H1 (cell line): ENCODE data around the gene ARPC2. TPM values are rescaled to one million over a fixed set of nuclear protein-coding genes. Genes with fewer than 3 reads are reported as not detected.

ENCODE experiments used
- CTCF ChIA-PET: fragments of 300-600 bp; sonication (Branson Sonifier 250); formaldehyde crosslinking; loops from one replicate; lab custom pipeline; 2021; ENCODE audit not compliant: partially characterized antibody; lab: Charles Lee
- POLR2A ChIA-PET: fragments of 300-600 bp; sonication (Branson Sonifier 250); formaldehyde crosslinking; loops from one replicate; lab custom pipeline; 2021; ENCODE audit warnings: inconsistent platforms; ENCODE audit not compliant: partially characterized antibody; lab: Charles Lee
- DNase-seq, 2 experiments: peaks; one replicate each; pipeline versions ENCODE4 v3.0.0 to v3.0.0-alpha.2; 2010 to 2022; ENCODE audit warnings: low spot score in 2 of 2, low read depth in 1 of 2, mixed read lengths in 1 of 2
- FAIRE-seq: peaks from 2 replicates; lab custom pipeline; 2011; peaks lifted over from hg19 to GRCh38; lab: Jason Lieb, UNC
- H2AFZ ChIP-seq: 2 replicates; pipeline ENCODE4 v1.8.1; 2012; ENCODE audit warnings: low read length, inconsistent platforms
- H2AK5ac ChIP-seq: 2 replicates; pipeline ENCODE4 v1.6.1; 2013; ENCODE audit warnings: low read depth, low read length
- H2BK120ac ChIP-seq: replicated peaks from 2 replicates; pipeline ENCODE3; 2013; ENCODE audit warnings: low read depth, low read length, inconsistent platforms
- H2BK12ac ChIP-seq: 2 replicates; pipeline ENCODE4 v1.6.1; 2013; ENCODE audit warnings: low read depth, low read length
- H2BK15ac ChIP-seq: 2 replicates; pipeline ENCODE4 v1.6.1; 2013; ENCODE audit warnings: low read length
- H2BK20ac ChIP-seq: 2 replicates; pipeline ENCODE4 v1.6.1; 2013; ENCODE audit warnings: low read length
- H2BK5ac ChIP-seq: 2 replicates; pipeline ENCODE4 v1.6.1; 2013; ENCODE audit warnings: low read depth, low read length
- H3K14ac ChIP-seq: 2 replicates; pipeline ENCODE4 v1.6.1; 2013; ENCODE audit warnings: inconsistent platforms; ENCODE audit not compliant: insufficient read length
- H3K18ac ChIP-seq: 2 replicates; pipeline ENCODE4 v1.6.1; 2013; ENCODE audit warnings: low read length; ENCODE audit errors: extremely low read depth
- H3K23ac ChIP-seq: 2 replicates; pipeline ENCODE4 v1.6.1; 2013; ENCODE audit warnings: inconsistent platforms; ENCODE audit not compliant: insufficient read length
- H3K23me2 ChIP-seq: 2 replicates; pipeline ENCODE4 v1.6.1; 2013; ENCODE audit warnings: low read depth, low read length
- H3K27ac ChIP-seq: 2 replicates; pipeline ENCODE4 v1.6.1; 2011; ENCODE audit warnings: low read depth, low read length, inconsistent platforms
- H3K27me3 ChIP-seq, 4 experiments: replicated peaks in 1 of 4; 1 replicate in 1 of 4; 2 replicates in 3 of 4; pipeline versions ENCODE4 v1.6.1 to v1.8.1; 2011 to 2013; ENCODE audit warnings: low read length in 3 of 4, mild to moderate bottlenecking in 3 of 4, inconsistent platforms in 2 of 4, mixed read lengths in 2 of 4, moderate library complexity in 1 of 4; ENCODE audit not compliant: control insufficient read depth in 3 of 4, insufficient read depth in 3 of 4; ENCODE audit errors: extremely low read depth in 1 of 4
- H3K36me3 ChIP-seq, 4 experiments: 2 replicates each; pipeline versions ENCODE4 v1.6.1 to v1.8.1; 2011 to 2013; ENCODE audit warnings: mild to moderate bottlenecking in 4 of 4, low read length in 3 of 4, moderate library complexity in 2 of 4, control low read depth in 1 of 4, inconsistent platforms in 1 of 4; ENCODE audit not compliant: insufficient read depth in 4 of 4, control insufficient read depth in 2 of 4
- H3K4ac ChIP-seq: replicated peaks from 2 replicates; pipeline ENCODE3; 2013; ENCODE audit warnings: low read length, low read depth, mixed read lengths, inconsistent platforms; ENCODE audit not compliant: insufficient read length
- H3K4me1 ChIP-seq, 4 experiments: replicated peaks in 1 of 4; 1 replicate in 1 of 4; 2 replicates in 3 of 4; pipeline versions ENCODE4 v1.6.1 to v1.8.1; 2011 to 2013; ENCODE audit warnings: low read length in 3 of 4, inconsistent platforms in 2 of 4, mixed read lengths in 1 of 4; ENCODE audit not compliant: insufficient read depth in 4 of 4, control insufficient read depth in 3 of 4
- H3K4me2 ChIP-seq, 2 experiments: 2 replicates each; pipeline versions ENCODE4 v1.6.1 to v1.8.1; 2011 to 2013; ENCODE audit warnings: low read depth in 2 of 2, low read length in 2 of 2, control low read depth in 1 of 2, inconsistent platforms in 1 of 2, mild to moderate bottlenecking in 1 of 2; ENCODE audit not compliant: insufficient read depth in 1 of 2
- H3K4me3 ChIP-seq, 4 experiments: fragments of 200-600, 300-600 bp in 1 of 4; sonication (generic), shearing (Covaris generic), sonication (Bioruptor Twin) in 1 of 4; 2 replicates each; pipeline versions ENCODE4 v1.5.1 to v1.8.1; 2011 to 2016; ENCODE audit warnings: low read length in 4 of 4, low read depth in 3 of 4, control low read depth in 2 of 4, inconsistent platforms in 2 of 4, mild to moderate bottlenecking in 2 of 4, mixed read lengths in 1 of 4, moderate library complexity in 1 of 4; ENCODE audit not compliant: insufficient read depth in 2 of 4; ENCODE audit errors: extremely low read depth in 1 of 4
- H3K56ac ChIP-seq: replicated peaks from 2 replicates; pipeline ENCODE3; 2013; ENCODE audit warnings: low read depth, mild to moderate bottlenecking, mixed read lengths, low read length, inconsistent platforms; ENCODE audit not compliant: insufficient read length
- H3K79me1 ChIP-seq: 2 replicates; pipeline ENCODE4 v1.6.1; 2013; ENCODE audit warnings: low read depth, low read length, control low read depth
- H3K79me2 ChIP-seq, 2 experiments: 2 replicates each; pipeline versions ENCODE4 v1.6.1 to v1.8.1; 2012 to 2013; ENCODE audit warnings: low read length in 2 of 2, mild to moderate bottlenecking in 2 of 2, inconsistent platforms in 1 of 2; ENCODE audit not compliant: insufficient read depth in 2 of 2, control insufficient read depth in 1 of 2
- H3K9ac ChIP-seq, 4 experiments: replicated peaks in 1 of 4; 1 replicate in 1 of 4; 2 replicates in 3 of 4; pipeline versions ENCODE4 v1.6.1 to v1.8.1; 2011 to 2013; ENCODE audit warnings: low read depth in 3 of 4, low read length in 3 of 4, control low read depth in 2 of 4, mild to moderate bottlenecking in 2 of 4, moderate library complexity in 2 of 4, inconsistent platforms in 1 of 4; ENCODE audit errors: extremely low read depth in 1 of 4
- H3K9me3 ChIP-seq, 2 experiments: 2 replicates each; pipeline versions ENCODE4 v1.6.1 to v1.8.1; 2012 to 2013; ENCODE audit warnings: mild to moderate bottlenecking in 2 of 2, moderate library complexity in 2 of 2, control low read depth in 1 of 2, inconsistent platforms in 1 of 2, low read depth in 1 of 2, low read length in 1 of 2, mixed read lengths in 1 of 2; ENCODE audit not compliant: insufficient read depth in 2 of 2
- H4K20me1 ChIP-seq, 2 experiments: replicated peaks in 1 of 2; 2 replicates each; pipeline versions ENCODE3 to v1.8.1; 2011 to 2013; ENCODE audit warnings: inconsistent platforms in 2 of 2, low read length in 2 of 2, mild to moderate bottlenecking in 1 of 2; ENCODE audit not compliant: insufficient read depth in 2 of 2, control insufficient read depth in 1 of 2
- H4K5ac ChIP-seq: 2 replicates; pipeline ENCODE4 v1.6.1; 2013; ENCODE audit warnings: low read length, low read depth, mixed read lengths, inconsistent platforms; ENCODE audit not compliant: insufficient read length
- H4K8ac ChIP-seq: 2 replicates; pipeline ENCODE4 v1.8.0; 2013; ENCODE audit warnings: mild to moderate bottlenecking, moderate library complexity, low read length, inconsistent platforms; ENCODE audit not compliant: insufficient read depth; ENCODE audit errors: extremely low read depth
- H4K91ac ChIP-seq: replicated peaks from 2 replicates; pipeline ENCODE3; 2013; ENCODE audit warnings: low read length, mixed read lengths, inconsistent platforms; ENCODE audit not compliant: insufficient read length
- ATF3 ChIP-seq: IDR thresholded peaks from 2 replicates; pipeline ENCODE4 v1.6.1; 2011; ENCODE audit warnings: low read depth, mild to moderate bottlenecking, low read length; ENCODE audit not compliant: insufficient read depth
- BACH1 ChIP-seq: IDR thresholded peaks from 2 replicates; pipeline ENCODE4 v1.6.1; 2012; ENCODE audit warnings: low read length, improper control_type of control experiment
- BRCA1 ChIP-seq: IDR thresholded peaks from 2 replicates; pipeline ENCODE4 v1.6.1; 2012; ENCODE audit warnings: low read depth, low read length, improper control_type of control experiment
- CTBP2 ChIP-seq: IDR thresholded peaks from 2 replicates; pipeline ENCODE4 v1.7.0; 2011; ENCODE audit warnings: borderline replicate concordance, mild to moderate bottlenecking, moderate library complexity, mixed read lengths, low read length; ENCODE audit not compliant: insufficient read depth, insufficient read length
- EGR1 ChIP-seq: IDR thresholded peaks from 2 replicates; pipeline ENCODE4 v1.6.1; 2011; ENCODE audit warnings: low read depth, low read length, borderline replicate concordance
- GTF2F1 ChIP-seq: IDR thresholded peaks from 2 replicates; pipeline ENCODE4 v1.6.1; 2012; ENCODE audit warnings: low read depth, low read length, improper control_type of control experiment, borderline replicate concordance
- HDAC6 ChIP-seq: IDR thresholded peaks from one replicate; pipeline ENCODE4 v1.7.1; 2012; ENCODE audit warnings: low read depth, mild to moderate bottlenecking, inconsistent platforms, low read length, moderate library complexity
- KDM5A ChIP-seq: fragments of 200-600 bp; IDR thresholded peaks from 2 replicates; pipeline ENCODE4 v1.7.1; 2012; ENCODE audit warnings: mild to moderate bottlenecking, low read length, inconsistent platforms, mixed read lengths
- NANOG ChIP-seq: IDR thresholded peaks from 2 replicates; pipeline ENCODE4 v1.6.1; 2011; ENCODE audit warnings: low read length, low read depth, mild to moderate bottlenecking, inconsistent platforms; ENCODE audit not compliant: insufficient read depth, poor library complexity, severe bottlenecking
- NRF1 ChIP-seq: IDR thresholded peaks from 2 replicates; pipeline ENCODE4 v1.6.1; 2011; ENCODE audit warnings: mild to moderate bottlenecking, low read depth, low read length, improper control_type of control experiment
- WGBS, 2 experiments: shearing (Covaris generic) in 1 of 2; methylation state at CpG; one replicate each; pipeline versions ENCODE4 v1.1.6 to v1.1.7; 2013 to 2015; ENCODE audit warnings: low lambda C conversion rate in 2 of 2, mixed read lengths in 2 of 2, inconsistent platforms in 1 of 2, low coverage in 1 of 2, missing lambda C conversion rate in 1 of 2; ENCODE audit not compliant: insufficient replicate concordance in 2 of 2, insufficient coverage in 1 of 2, insufficient read length in 1 of 2; ENCODE audit errors: extremely low coverage in 1 of 2, missing lambda C conversion rate in 1 of 2; 5-methylcytosine and 5-hydroxymethylcytosine counted together
- polyA plus RNA-seq, 7 experiments: library from polyadenylated mRNA; depleted of rRNA in 3 of 7; stranded (reverse) in 5 of 7; unstranded in 2 of 7; fragments of >200 nt in 5 of 7; fragments of 200-250 nt in 2 of 7; gene quantifications; 1 replicate in 5 of 7; 2 replicates in 1 of 7; 4 replicates in 1 of 7; pipeline versions ENCODE4 v1.2.1 to v1.2.3, GENCODE V29; 2011 to 2013; ENCODE audit warnings: missing spikeins in 2 of 7, mixed read lengths in 2 of 7
- total RNA-seq: library from RNA; stranded (reverse); fragmentation: NEBNext Ultra II Directional; extraction: Animal tissue kit (Norgen Biotek cat#: 25700); gene quantifications from 2 replicates; pipeline ENCODE4 v1.2.1, GENCODE V29; 2021

Gene ARPC2
- total and polyA plus RNA-seq, 2 of the 8 experiments (the other 6 are each of a cell fraction or from before 2014, with no cell fraction given), result 174 to 195 TPM

- H3K4me1 ChIP-seq, result no peaks in the 10 kb centered on the region
- H4K91ac ChIP-seq, result no peak overlapping the region
- POLR2A ChIA-PET, result no interaction called here
- no peak overlapping the region for H3K23ac ChIP-seq
- no peak overlapping the region for H2AK5ac ChIP-seq
- H3K36me3 ChIP-seq, result no peaks in the 10 kb centered on the region
- H3K9me3 ChIP-seq, result 0 out of 4 replicates have a peak, but pooled peaks cover 0 to 2% of the 10 kb centered on the region in 2 experiments
- H3K4me2 ChIP-seq, result no peak overlapping the region
- no peak overlapping the region for H4K5ac ChIP-seq
- H3K27ac ChIP-seq, result no peak overlapping the region
- CTCF ChIA-PET, result interaction anchor here (0.7 to 4.8 kb wide), 3 partner anchors 9 to 19 kb away, joined by 3 to 25 read pairs (median 6); partner anchors contain the start of gene CXCR1
- no peak overlapping the region for H3K18ac ChIP-seq
- no peak for FAIRE-seq
- no peak overlapping the region for H2BK5ac ChIP-seq
- no peak overlapping the region for H3K56ac ChIP-seq
- H3K14ac ChIP-seq, result no peak overlapping the region
- H2BK15ac ChIP-seq, result no peak overlapping the region
- no peaks in the 10 kb centered on the region for H4K20me1 ChIP-seq
- no peak overlapping the region for H3K9ac ChIP-seq
- H2BK12ac ChIP-seq, result no peak overlapping the region
- H3K79me2 ChIP-seq, result no peaks in the 10 kb centered on the region
- no peak overlapping the region for H4K8ac ChIP-seq
- no peak overlapping the region for H2BK20ac ChIP-seq
- H2BK120ac ChIP-seq, result no peak overlapping the region
- H3K79me1 ChIP-seq, result no peaks in the 10 kb centered on the region
- no peak overlapping the region for H3K4me3 ChIP-seq
- no peak overlapping the region for H2AFZ ChIP-seq
- TF ChIP-seq KDM5A, result no peak
- TF ChIP-seq BRCA1, result no peak
- TF ChIP-seq HDAC6, result no peak
- no peak for TF ChIP-seq EGR1
- no peak for TF ChIP-seq CTBP2
- no peak for TF ChIP-seq BACH1
- no peak for TF ChIP-seq NRF1
- no peak for TF ChIP-seq GTF2F1
- TF ChIP-seq NANOG, result no peak
- no peak for TF ChIP-seq ATF3
- TF ChIP-seq, all 59 proteins: peak for 0
- Histone ChIP-seq H3K27me3 (no peaks in the 10 kb centered on the region), H3K23me2 (no peaks in the 10 kb centered on the region), H3K4ac (no peak overlapping the region)
- WGBS, 2 experiments, result 92% methylated on average over 4 of the region's 4 CpGs; no CpG with 5 or more reads in 1 of the 2 experiments
- no peak for DNase-seq
Measured at GRCh38 chr2:218179782-218180181, 37.2 kb upstream of the ARPC2 start.
